Measurements from ENCODE around the gene ALKBH6. TPM values are rescaled to one million over a fixed set of nuclear protein-coding genes. Genes with fewer than 3 reads are reported as not detected.

ALKBH6 gene
- total and polyA plus RNA-seq, 2 experiments from 2014 or later, result 33.6 to 51.4 TPM

DNA sequence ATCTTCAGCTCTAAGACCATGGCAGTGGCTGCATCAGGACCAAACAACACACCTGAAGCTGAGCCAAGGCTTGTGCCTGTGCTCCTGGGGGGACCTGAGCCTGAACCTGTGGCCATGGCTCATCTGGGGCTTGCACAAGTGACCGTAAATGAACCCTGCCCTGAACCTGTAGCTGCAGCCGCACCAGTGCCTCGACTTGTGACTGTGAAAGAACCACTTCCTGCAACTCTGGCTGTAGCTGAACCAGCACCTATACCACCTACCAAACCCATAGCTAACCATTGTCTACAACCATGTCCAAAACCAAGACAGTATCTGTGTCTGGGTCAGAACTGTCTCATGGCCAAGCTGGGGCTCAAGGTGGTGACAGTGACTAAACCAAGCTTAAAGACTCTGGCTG is 47.2 kb downstream of the ALKBH6 start (continued):
- TF ChIP-seq, protein P1, sequence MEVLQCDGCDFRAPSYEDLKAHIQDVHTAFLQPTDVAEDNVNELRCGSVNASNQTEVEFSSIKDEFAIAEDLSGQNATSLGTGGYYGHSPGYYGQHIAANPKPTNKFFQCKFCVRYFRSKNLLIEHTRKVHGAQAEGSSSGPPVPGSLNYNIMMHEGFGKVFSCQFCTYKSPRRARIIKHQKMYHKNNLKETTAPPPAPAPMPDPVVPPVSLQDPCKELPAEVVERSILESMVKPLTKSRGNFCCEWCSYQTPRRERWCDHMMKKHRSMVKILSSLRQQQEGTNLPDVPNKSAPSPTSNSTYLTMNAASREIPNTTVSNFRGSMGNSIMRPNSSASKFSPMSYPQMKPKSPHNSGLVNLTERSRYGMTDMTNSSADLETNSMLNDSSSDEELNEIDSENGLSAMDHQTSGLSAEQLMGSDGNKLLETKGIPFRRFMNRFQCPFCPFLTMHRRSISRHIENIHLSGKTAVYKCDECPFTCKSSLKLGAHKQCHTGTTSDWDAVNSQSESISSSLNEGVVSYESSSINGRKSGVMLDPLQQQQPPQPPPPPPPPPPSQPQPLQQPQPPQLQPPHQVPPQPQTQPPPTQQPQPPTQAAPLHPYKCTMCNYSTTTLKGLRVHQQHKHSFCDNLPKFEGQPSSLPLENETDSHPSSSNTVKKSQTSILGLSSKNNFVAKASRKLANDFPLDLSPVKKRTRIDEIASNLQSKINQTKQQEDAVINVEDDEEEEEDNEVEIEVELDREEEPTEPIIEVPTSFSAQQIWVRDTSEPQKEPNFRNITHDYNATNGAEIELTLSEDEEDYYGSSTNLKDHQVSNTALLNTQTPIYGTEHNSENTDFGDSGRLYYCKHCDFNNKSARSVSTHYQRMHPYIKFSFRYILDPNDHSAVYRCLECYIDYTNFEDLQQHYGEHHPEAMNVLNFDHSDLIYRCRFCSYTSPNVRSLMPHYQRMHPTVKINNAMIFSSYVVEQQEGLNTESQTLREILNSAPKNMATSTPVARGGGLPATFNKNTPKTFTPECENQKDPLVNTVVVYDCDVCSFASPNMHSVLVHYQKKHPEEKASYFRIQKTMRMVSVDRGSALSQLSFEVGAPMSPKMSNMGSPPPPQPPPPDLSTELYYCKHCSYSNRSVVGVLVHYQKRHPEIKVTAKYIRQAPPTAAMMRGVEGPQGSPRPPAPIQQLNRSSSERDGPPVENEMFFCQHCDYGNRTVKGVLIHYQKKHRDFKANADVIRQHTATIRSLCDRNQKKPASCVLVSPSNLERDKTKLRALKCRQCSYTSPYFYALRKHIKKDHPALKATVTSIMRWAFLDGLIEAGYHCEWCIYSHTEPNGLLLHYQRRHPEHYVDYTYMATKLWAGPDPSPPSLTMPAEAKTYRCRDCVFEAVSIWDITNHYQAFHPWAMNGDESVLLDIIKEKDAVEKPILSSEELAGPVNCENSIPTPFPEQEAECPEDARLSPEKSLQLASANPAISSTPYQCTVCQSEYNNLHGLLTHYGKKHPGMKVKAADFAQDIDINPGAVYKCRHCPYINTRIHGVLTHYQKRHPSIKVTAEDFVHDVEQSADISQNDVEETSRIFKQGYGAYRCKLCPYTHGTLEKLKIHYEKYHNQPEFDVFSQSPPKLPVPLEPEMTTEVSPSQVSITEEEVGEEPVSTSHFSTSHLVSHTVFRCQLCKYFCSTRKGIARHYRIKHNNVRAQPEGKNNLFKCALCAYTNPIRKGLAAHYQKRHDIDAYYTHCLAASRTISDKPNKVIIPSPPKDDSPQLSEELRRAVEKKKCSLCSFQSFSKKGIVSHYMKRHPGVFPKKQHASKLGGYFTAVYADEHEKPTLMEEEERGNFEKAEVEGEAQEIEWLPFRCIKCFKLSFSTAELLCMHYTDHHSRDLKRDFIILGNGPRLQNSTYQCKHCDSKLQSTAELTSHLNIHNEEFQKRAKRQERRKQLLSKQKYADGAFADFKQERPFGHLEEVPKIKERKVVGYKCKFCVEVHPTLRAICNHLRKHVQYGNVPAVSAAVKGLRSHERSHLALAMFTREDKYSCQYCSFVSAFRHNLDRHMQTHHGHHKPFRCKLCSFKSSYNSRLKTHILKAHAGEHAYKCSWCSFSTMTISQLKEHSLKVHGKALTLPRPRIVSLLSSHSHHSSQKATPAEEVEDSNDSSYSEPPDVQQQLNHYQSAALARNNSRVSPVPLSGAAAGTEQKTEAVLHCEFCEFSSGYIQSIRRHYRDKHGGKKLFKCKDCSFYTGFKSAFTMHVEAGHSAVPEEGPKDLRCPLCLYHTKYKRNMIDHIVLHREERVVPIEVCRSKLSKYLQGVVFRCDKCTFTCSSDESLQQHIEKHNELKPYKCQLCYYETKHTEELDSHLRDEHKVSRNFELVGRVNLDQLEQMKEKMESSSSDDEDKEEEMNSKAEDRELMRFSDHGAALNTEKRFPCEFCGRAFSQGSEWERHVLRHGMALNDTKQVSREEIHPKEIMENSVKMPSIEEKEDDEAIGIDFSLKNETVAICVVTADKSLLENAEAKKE (CRISPR knock-in tag; IDR thresholded peaks at IDR 0.05), result no peak
- TF ChIP-seq CREB1 (CRISPR knock-in tag; IDR thresholded peaks at IDR 0.05; ENCODE audit: low read depth), result no peak
- no peak for TF ChIP-seq EZH2phosphoT487 (IDR thresholded peaks at IDR 0.05; ENCODE audit: unreplicated experiment)

DNA sequence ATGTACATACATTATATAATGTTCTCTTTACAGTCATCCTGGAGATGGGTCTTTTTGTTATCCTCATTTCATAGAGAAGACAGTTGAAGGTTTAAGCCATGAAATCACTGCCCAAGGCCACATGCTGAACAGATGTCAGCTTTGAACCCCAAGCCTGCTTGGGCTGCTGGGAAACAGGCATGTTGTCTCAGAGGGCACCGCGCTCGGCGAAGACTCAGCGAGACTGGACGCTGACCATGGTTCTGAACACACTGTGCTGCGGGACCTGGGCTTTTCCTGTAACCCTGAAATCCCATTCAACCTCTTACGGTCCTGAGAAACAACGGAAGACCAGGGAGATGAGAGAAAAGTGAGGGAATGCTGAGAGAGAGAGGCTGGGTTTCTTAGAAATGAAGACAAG is 50.5 kb downstream of the ALKBH6 start:
- Histone ChIP-seq H3K4me2 (no peak overlapping the region), H3K79me2 (replicated peaks; ENCODE audit: insufficient read depth) (no peaks in the 10 kb centered on the region), H3K27me3 (ENCODE audit: insufficient read depth) (peaks cover 33% of the 10 kb centered on the region), H3K36me3 (ENCODE audit: insufficient read depth) (no peaks in the 10 kb centered on the region), H3K9me2 (ENCODE audit: insufficient read depth) (no peaks in the 10 kb centered on the region), H2AFZ (no peak overlapping the region), H3K4me1 (ENCODE audit: insufficient read depth) (no peaks in the 10 kb centered on the region), H3F3A (replicated peaks; ENCODE audit: low read depth) (no peaks in the 10 kb centered on the region), H4K20me1 (replicated peaks; ENCODE audit: insufficient read depth) (no peaks in the 10 kb centered on the region), H3K27ac (ENCODE audit: low read depth) (no peak overlapping the region), H3K4me3 (no peak overlapping the region)
- ATAC-seq (peak; percentile 67), DNase-seq (ENCODE audit: low spot score) (peak; percentile 92)
- no peaks in the 10 kb centered on the region for H3K36me3 Mint-ChIP-seq (ENCODE audit: low read depth)
- H3K27me3 Mint-ChIP-seq (ENCODE audit: insufficient read depth, low read depth, poor library complexity), result peaks cover 30% of the 10 kb centered on the region
- TF ChIP-seq, protein P2, sequence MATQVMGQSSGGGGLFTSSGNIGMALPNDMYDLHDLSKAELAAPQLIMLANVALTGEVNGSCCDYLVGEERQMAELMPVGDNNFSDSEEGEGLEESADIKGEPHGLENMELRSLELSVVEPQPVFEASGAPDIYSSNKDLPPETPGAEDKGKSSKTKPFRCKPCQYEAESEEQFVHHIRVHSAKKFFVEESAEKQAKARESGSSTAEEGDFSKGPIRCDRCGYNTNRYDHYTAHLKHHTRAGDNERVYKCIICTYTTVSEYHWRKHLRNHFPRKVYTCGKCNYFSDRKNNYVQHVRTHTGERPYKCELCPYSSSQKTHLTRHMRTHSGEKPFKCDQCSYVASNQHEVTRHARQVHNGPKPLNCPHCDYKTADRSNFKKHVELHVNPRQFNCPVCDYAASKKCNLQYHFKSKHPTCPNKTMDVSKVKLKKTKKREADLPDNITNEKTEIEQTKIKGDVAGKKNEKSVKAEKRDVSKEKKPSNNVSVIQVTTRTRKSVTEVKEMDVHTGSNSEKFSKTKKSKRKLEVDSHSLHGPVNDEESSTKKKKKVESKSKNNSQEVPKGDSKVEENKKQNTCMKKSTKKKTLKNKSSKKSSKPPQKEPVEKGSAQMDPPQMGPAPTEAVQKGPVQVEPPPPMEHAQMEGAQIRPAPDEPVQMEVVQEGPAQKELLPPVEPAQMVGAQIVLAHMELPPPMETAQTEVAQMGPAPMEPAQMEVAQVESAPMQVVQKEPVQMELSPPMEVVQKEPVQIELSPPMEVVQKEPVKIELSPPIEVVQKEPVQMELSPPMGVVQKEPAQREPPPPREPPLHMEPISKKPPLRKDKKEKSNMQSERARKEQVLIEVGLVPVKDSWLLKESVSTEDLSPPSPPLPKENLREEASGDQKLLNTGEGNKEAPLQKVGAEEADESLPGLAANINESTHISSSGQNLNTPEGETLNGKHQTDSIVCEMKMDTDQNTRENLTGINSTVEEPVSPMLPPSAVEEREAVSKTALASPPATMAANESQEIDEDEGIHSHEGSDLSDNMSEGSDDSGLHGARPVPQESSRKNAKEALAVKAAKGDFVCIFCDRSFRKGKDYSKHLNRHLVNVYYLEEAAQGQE (IDR thresholded peaks at IDR 0.05; ENCODE audit: unreplicated experiment), result peak; percentile 95
- TF ChIP-seq ZNF331 (CRISPR knock-in tag; IDR thresholded peaks at IDR 0.05; ENCODE audit: low read depth), result no peak
- H3K9me3 Mint-ChIP-seq, result no peaks in the 10 kb centered on the region; the same call in 2 of the 3 replicates
- no peak overlapping the region for H3K27ac Mint-ChIP-seq
- peaks cover 4% of the 10 kb centered on the region for H3K4me1 Mint-ChIP-seq
- no peak overlapping the region for H3K4me3 Mint-ChIP-seq
